CD14-positive monocyte (primary cell): Measurements from ENCODE around the gene MSL1. TPM values are rescaled to one million over a fixed set of nuclear protein-coding genes. Genes with fewer than 3 reads are reported as not detected.

ENCODE experiments used
- DNase-seq, 3 donors: peaks; one replicate each; pipeline ENCODE4 v3.0.0-alpha.2; 2011 to 2022
- H2AFZ ChIP-seq: 2 replicates; pipeline ENCODE4 v1.6.0; 2012; ENCODE audit warnings: mild to moderate bottlenecking, low read depth, low read length, inconsistent platforms; ENCODE audit not compliant: insufficient read depth, poor library complexity, severe bottlenecking
- H3K27ac ChIP-seq, 2 donors: 1 replicate in 1 of 2; 2 replicates in 1 of 2; pipeline ENCODE4 v1.5.1; 2012 to 2013; ENCODE audit warnings: low read length in 2 of 2, control low read depth in 1 of 2, inconsistent platforms in 1 of 2, low read depth in 1 of 2, mild to moderate bottlenecking in 1 of 2
- H3K27me3 ChIP-seq, 2 donors: one replicate each; pipeline versions ENCODE4 v1.6.0 to v1.6.1; 2011 to 2013; ENCODE audit warnings: low read length in 2 of 2; ENCODE audit not compliant: control insufficient read depth in 2 of 2, insufficient read depth in 2 of 2
- H3K36me3 ChIP-seq, 2 donors: replicated peaks in 1 of 2; 1 replicate in 1 of 2; 2 replicates in 1 of 2; pipeline versions ENCODE4 v1.5.1 to v1.6.1; 2012 to 2013; ENCODE audit warnings: low read length in 2 of 2, control low read depth in 1 of 2, inconsistent platforms in 1 of 2, mild to moderate bottlenecking in 1 of 2; ENCODE audit not compliant: insufficient read depth in 2 of 2, control insufficient read depth in 1 of 2
- H3K4me1 ChIP-seq, 2 donors: 1 replicate in 1 of 2; 2 replicates in 1 of 2; pipeline versions ENCODE4 v1.5.1 to v1.6.1; 2012 to 2013; ENCODE audit warnings: low read length in 2 of 2, control low read depth in 1 of 2, inconsistent platforms in 1 of 2, mild to moderate bottlenecking in 1 of 2, moderate library complexity in 1 of 2; ENCODE audit not compliant: insufficient read depth in 2 of 2, control insufficient read depth in 1 of 2
- H3K4me2 ChIP-seq: replicated peaks from 2 replicates; pipeline ENCODE3; 2012; ENCODE audit warnings: low read length, moderate library complexity, mild to moderate bottlenecking; ENCODE audit not compliant: poor library complexity, severe bottlenecking; ENCODE audit errors: extremely low read depth
- H3K4me3 ChIP-seq, 3 experiments: fragments of 200-600 bp in 1 of 3; sonication (generic) in 1 of 3; replicated peaks in 1 of 3; 1 replicate in 2 of 3; 2 replicates in 1 of 3; pipeline ENCODE4 v1.5.1; 2011 to 2013; ENCODE audit warnings: low read length in 3 of 3, mild to moderate bottlenecking in 3 of 3, control low read depth in 2 of 3, low read depth in 2 of 3, inconsistent platforms in 1 of 3, moderate library complexity in 1 of 3
- H3K79me2 ChIP-seq: 2 replicates; pipeline ENCODE4 v1.6.0; 2012; ENCODE audit warnings: mild to moderate bottlenecking, control low read depth, inconsistent platforms, low read length, moderate library complexity; ENCODE audit not compliant: insufficient read depth
- H3K9ac ChIP-seq: 2 replicates; pipeline ENCODE4 v1.6.0; 2017; ENCODE audit warnings: low read length, mild to moderate bottlenecking; ENCODE audit not compliant: insufficient read depth, poor library complexity, severe bottlenecking
- H3K9me3 ChIP-seq, 2 donors: replicated peaks in 1 of 2; 1 replicate in 1 of 2; 2 replicates in 1 of 2; pipeline versions ENCODE4 v1.5.1 to v1.6.1; 2012 to 2013; ENCODE audit warnings: low read length in 2 of 2, control low read depth in 1 of 2; ENCODE audit not compliant: control insufficient read depth in 1 of 2, insufficient read depth in 1 of 2
- H4K20me1 ChIP-seq: 2 replicates; pipeline ENCODE4 v1.6.0; 2012; ENCODE audit warnings: mild to moderate bottlenecking, low read length, control low read depth, moderate library complexity; ENCODE audit not compliant: insufficient read depth
- H3K27ac Mint-ChIP-seq, 7 donors: one replicate each; pipeline ENCODE4 v1.8.0; 2020; ENCODE audit warnings: mild to moderate bottlenecking in 7 of 7, mixed read lengths in 7 of 7, moderate library complexity in 6 of 7, inconsistent platforms in 2 of 7
- H3K27me3 Mint-ChIP-seq, 3 donors: one replicate each; pipeline ENCODE4 v1.8.0; 2021 to 2022; ENCODE audit warnings: low read depth in 3 of 3, mild to moderate bottlenecking in 3 of 3, mixed read lengths in 3 of 3, moderate library complexity in 3 of 3, inconsistent platforms in 1 of 3
- H3K36me3 Mint-ChIP-seq, 2 donors: one replicate each; pipeline ENCODE4 v1.8.0; 2020; ENCODE audit warnings: mixed read lengths in 2 of 2, inconsistent platforms in 1 of 2, mild to moderate bottlenecking in 1 of 2
- H3K4me1 Mint-ChIP-seq: one replicate; pipeline ENCODE4 v1.8.0; 2020; ENCODE audit warnings: mild to moderate bottlenecking, mixed read lengths
- H3K4me3 Mint-ChIP-seq, 2 donors: one replicate each; pipeline ENCODE4 v1.8.0; 2020; ENCODE audit warnings: mild to moderate bottlenecking in 2 of 2, mixed read lengths in 2 of 2, moderate library complexity in 1 of 2
- H3K9me3 Mint-ChIP-seq, 7 donors: one replicate each; pipeline ENCODE4 v1.8.0; 2020 to 2022; ENCODE audit warnings: mixed read lengths in 7 of 7, mild to moderate bottlenecking in 6 of 7, moderate library complexity in 6 of 7, inconsistent platforms in 2 of 7
- WGBS: methylation state at CpG from one replicate; pipeline ENCODE4 v1.1.5; 2013; ENCODE audit warnings: missing lambda C conversion rate; ENCODE audit not compliant: insufficient coverage; 5-methylcytosine and 5-hydroxymethylcytosine counted together
- intact Hi-C, 2 donors: fragments of 100-400 bp; cut with micrococcal nuclease; formaldehyde crosslinking; loops; one replicate each; pipeline versions ENCODE4 v1.15.0 to v1.15.1; 2023
- polyA plus RNA-seq, 3 donors: library from polyadenylated mRNA; depleted of rRNA in 1 of 3; unstranded in 2 of 3; stranded (reverse) in 1 of 3; fragments of 300-500 nt in 2 of 3; fragments of >200 nt in 1 of 3; fragmentation: Illumina TruSeq in 2 of 3; gene quantifications; 1 replicate in 2 of 3; 2 replicates in 1 of 3; pipeline ENCODE4 v1.2.3, GENCODE V29; 2012 to 2021
- TF ChIP-seq, protein P1 (sequence below): fragments of 200-600 bp; IDR thresholded peaks from one replicate; pipeline ENCODE4 v1.8.0; 2022; ENCODE audit warnings: antibody characterized with exemption, mild to moderate bottlenecking

MSL1 gene
- polyA plus RNA-seq, 3 donors = 10.0 to 89.2 (median 11.4) TPM

DNA sequence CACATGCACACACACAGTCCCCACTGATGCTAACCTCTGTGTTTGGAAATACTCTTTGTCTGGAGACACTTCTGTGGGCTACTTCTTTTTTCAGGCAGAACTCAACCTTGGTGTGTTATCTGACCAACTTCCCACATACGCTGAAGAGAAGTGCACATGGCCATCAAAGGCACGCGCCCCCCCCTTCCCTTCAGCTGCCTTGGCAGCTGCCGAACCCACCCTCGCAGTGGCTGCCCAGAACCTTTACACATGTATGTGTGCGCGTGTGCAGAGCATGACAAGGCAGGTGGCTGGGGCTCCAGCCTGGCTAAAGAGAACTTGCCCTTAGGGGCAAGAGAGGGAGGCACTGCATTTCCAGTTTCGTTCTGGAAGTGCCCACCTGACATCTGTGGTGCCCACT, 59.4 kb downstream of the MSL1 start:
- peaks cover 5 to 12% of the 10 kb centered on the region in 2 donors for H3K27me3 ChIP-seq
- H3K9me3 ChIP-seq = no peaks in the 10 kb centered on the region
- no peak for DNase-seq
- no peak overlapping the region for H2AFZ ChIP-seq
- H3K4me2 ChIP-seq = no peak overlapping the region
- no peak overlapping the region for H3K27ac ChIP-seq
- no peak overlapping the region for H3K4me3 ChIP-seq
- Mint-ChIP-seq H3K9me3 (peaks cover 0 to 3% (median 0%) of the 10 kb centered on the region in 7 donors), H3K4me1 (peaks cover 17% of the 10 kb centered on the region), H3K27ac (no peak overlapping the region), H3K4me3 (no peak overlapping the region), H3K27me3 (peaks cover 3 to 21% (median 13%) of the 10 kb centered on the region in 3 donors), H3K36me3 (peaks cover 10 to 14% of the 10 kb centered on the region in 2 donors)
- TF ChIP-seq, protein P1, sequence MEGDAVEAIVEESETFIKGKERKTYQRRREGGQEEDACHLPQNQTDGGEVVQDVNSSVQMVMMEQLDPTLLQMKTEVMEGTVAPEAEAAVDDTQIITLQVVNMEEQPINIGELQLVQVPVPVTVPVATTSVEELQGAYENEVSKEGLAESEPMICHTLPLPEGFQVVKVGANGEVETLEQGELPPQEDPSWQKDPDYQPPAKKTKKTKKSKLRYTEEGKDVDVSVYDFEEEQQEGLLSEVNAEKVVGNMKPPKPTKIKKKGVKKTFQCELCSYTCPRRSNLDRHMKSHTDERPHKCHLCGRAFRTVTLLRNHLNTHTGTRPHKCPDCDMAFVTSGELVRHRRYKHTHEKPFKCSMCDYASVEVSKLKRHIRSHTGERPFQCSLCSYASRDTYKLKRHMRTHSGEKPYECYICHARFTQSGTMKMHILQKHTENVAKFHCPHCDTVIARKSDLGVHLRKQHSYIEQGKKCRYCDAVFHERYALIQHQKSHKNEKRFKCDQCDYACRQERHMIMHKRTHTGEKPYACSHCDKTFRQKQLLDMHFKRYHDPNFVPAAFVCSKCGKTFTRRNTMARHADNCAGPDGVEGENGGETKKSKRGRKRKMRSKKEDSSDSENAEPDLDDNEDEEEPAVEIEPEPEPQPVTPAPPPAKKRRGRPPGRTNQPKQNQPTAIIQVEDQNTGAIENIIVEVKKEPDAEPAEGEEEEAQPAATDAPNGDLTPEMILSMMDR = no peak
- intact Hi-C loops = no loop called here
- peaks cover 21 to 26% of the 10 kb centered on the region in 2 donors for H3K4me1 ChIP-seq
- H3K9ac ChIP-seq = no peak overlapping the region
- peaks cover 5% of the 10 kb centered on the region in 2 donors for H3K36me3 ChIP-seq
- 77% methylated on average over 7 of the region's 8 CpGs for WGBS
- H3K79me2 ChIP-seq = no peaks in the 10 kb centered on the region
- H4K20me1 ChIP-seq = peaks cover 6% of the 10 kb centered on the region

DNA sequence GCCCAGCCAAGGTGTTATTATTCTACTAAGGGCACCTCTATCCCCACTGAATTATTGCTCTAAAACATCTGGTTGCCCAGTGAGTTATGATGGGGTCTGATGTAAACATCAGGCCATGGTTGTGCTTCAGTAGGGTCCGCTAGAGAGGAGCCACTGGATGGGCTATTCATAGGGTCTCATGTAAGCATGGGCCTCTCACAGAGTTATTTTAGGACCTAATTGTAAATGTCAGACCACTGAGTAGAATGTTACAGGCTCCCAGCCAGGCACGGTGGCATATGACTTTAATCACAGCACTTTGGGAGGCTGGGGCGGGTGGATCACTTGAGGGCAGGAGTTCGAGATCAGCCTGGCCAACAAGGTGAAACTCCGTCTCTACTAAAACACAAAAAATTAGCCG, 60.8 kb downstream of the MSL1 start:
- H2AFZ ChIP-seq = no peak overlapping the region
- H3K9me3 ChIP-seq = no peaks in the 10 kb centered on the region
- H3K9me3 Mint-ChIP-seq = peaks cover 0 to 3% (median 0%) of the 10 kb centered on the region in 7 donors
- no peak overlapping the region for H3K9ac ChIP-seq
- H3K27ac Mint-ChIP-seq = no peak overlapping the region
- no peak for DNase-seq
- H3K36me3 ChIP-seq = no peaks in the 10 kb centered on the region
- TF ChIP-seq, protein P1 = no peak
- intact Hi-C loops = no loop called here
- H3K27me3 ChIP-seq = peaks cover 5 to 10% of the 10 kb centered on the region in 2 donors
- peaks cover 15 to 17% of the 10 kb centered on the region in 2 donors for H3K4me1 ChIP-seq
- H3K4me2 ChIP-seq = no peak overlapping the region
- no peaks in the 10 kb centered on the region for H3K79me2 ChIP-seq
- H3K36me3 Mint-ChIP-seq = peaks cover 0 to 6% of the 10 kb centered on the region in 2 donors
- H3K27me3 Mint-ChIP-seq = peaks cover 3 to 15% (median 11%) of the 10 kb centered on the region in 3 donors
- peaks cover 12% of the 10 kb centered on the region for H3K4me1 Mint-ChIP-seq
- no peak overlapping the region for H3K4me3 Mint-ChIP-seq
- H4K20me1 ChIP-seq = no peaks in the 10 kb centered on the region
- H3K4me3 ChIP-seq = no peak overlapping the region
- 93% methylated on average over 3 of the region's 6 CpGs for WGBS
- H3K27ac ChIP-seq = no peak overlapping the region

Other genes with a start within 250 kb of the MSL1 start
- 1 to 10 TPM in 1 of 3 donors, not detected in 2; 9.6 TPM for gene GSDMB, start 203.3 kb upstream of the MSL1 start, polyA plus RNA-seq
- gene ORMDL3, start 194.4 kb upstream of the MSL1 start, polyA plus RNA-seq = 10 to 100 TPM in 2 of 3 donors, 1 to 10 TPM in 1; 9.4 to 13.5 (median 11.8) TPM
- not detected for gene LRRC3C, start 194.2 kb upstream of the MSL1 start, polyA plus RNA-seq
- not detected for gene GSDMA, start 159.0 kb upstream of the MSL1 start, polyA plus RNA-seq
- gene PSMD3, start 141.2 kb upstream of the MSL1 start, polyA plus RNA-seq = 10 to 100 TPM; 48.4 to 63.2 (median 48.8) TPM
- gene CSF3, start 106.5 kb upstream of the MSL1 start, polyA plus RNA-seq = not detected
- 10 to 100 TPM; 24.9 to 73.9 (median 34.1) TPM for gene MED24, start 67.6 kb upstream of the MSL1 start, polyA plus RNA-seq
- gene THRA, start 59.0 kb upstream of the MSL1 start, polyA plus RNA-seq = 1 to 10 TPM; 2.5 to 7.5 (median 3.8) TPM
- gene NR1D1, start 21.4 kb upstream of the MSL1 start, polyA plus RNA-seq = 1 to 10 TPM in 1 of 3 donors, under 1 TPM in 2; 0.28 to 4.9 (median 0.31) TPM
- gene CASC3, start 18.6 kb downstream of the MSL1 start, polyA plus RNA-seq = 10 to 100 TPM; 19.0 to 58.7 (median 30.2) TPM
- gene RAPGEFL1, start 55.5 kb downstream of the MSL1 start, polyA plus RNA-seq = 1 to 10 TPM in 1 of 3 donors, under 1 TPM in 2; 0.09 to 6.1 (median 0.10) TPM
- gene WIPF2, start 97.3 kb downstream of the MSL1 start, polyA plus RNA-seq = 1 to 10 TPM; 5.2 to 9.7 (median 8.4) TPM
- under 1 TPM in 2 of 3 donors, not detected in 1; 0.11 to 0.21 TPM for gene CDC6, start 165.9 kb downstream of the MSL1 start, polyA plus RNA-seq
- 10 to 100 TPM; 14.9 to 63.9 (median 29.4) TPM for gene RARA, start 187.2 kb downstream of the MSL1 start, polyA plus RNA-seq
- gene GJD3, start 242.8 kb downstream of the MSL1 start, polyA plus RNA-seq = not detected